A549 (cell line): ENCODE results near the gene SCUBE3.

ENCODE experiments used
- CTCF ChIP-seq: fragments of >200 bp; sonication (Bioruptor Twin); formaldehyde crosslinking; IDR thresholded peaks from 3 replicates; pipeline ENCODE4 v1.5.1; 2016
- ELK1 ChIP-seq: fragments of 150-350 bp; IDR thresholded peaks from 2 replicates; pipeline ENCODE4 v1.6.1; 2014; ENCODE audit warnings: low read depth, mild to moderate bottlenecking, low read length
- MAX ChIP-seq: IDR thresholded peaks from 2 replicates; pipeline ENCODE4 v1.6.1; 2012
- PHF8 ChIP-seq: fragments of 200-600 bp; sonication (generic); IDR thresholded peaks from 2 replicates; pipeline ENCODE4 v1.6.1; 2016; ENCODE audit warnings: low read depth, mild to moderate bottlenecking, antibody characterized with exemption, moderate library complexity, borderline replicate concordance
- RFX5 ChIP-seq: fragments of 450-650 bp; IDR thresholded peaks from 2 replicates; pipeline ENCODE4 v1.7.1; 2014; ENCODE audit warnings: antibody characterized with exemption, mild to moderate bottlenecking, moderate library complexity
- USF2 ChIP-seq: fragments of 450-650 bp; IDR thresholded peaks from 2 replicates; pipeline ENCODE4 v1.6.1; 2014; ENCODE audit warnings: antibody characterized with exemption

- TF ChIP-seq CTCF (no peak), ELK1 (no peak), MAX (no peak), PHF8 (no peak), USF2 (no peak), RFX5 (no peak)
These were observed 22.5 kb downstream of the SCUBE3 start for GRCh38 chr6:35236223-35236622.
